Left forelimb (tissue), 1 donor: ENCODE data around the gene TIMMDC1.

Source experiments
- DNase-seq: peaks from one replicate; pipeline ENCODE4 v3.0.0-alpha.2; 2018; ENCODE audit warnings: low spot score

The TIMMDC1 gene, protein sequence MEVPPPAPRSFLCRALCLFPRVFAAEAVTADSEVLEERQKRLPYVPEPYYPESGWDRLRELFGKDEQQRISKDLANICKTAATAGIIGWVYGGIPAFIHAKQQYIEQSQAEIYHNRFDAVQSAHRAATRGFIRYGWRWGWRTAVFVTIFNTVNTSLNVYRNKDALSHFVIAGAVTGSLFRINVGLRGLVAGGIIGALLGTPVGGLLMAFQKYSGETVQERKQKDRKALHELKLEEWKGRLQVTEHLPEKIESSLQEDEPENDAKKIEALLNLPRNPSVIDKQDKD

DNA sequence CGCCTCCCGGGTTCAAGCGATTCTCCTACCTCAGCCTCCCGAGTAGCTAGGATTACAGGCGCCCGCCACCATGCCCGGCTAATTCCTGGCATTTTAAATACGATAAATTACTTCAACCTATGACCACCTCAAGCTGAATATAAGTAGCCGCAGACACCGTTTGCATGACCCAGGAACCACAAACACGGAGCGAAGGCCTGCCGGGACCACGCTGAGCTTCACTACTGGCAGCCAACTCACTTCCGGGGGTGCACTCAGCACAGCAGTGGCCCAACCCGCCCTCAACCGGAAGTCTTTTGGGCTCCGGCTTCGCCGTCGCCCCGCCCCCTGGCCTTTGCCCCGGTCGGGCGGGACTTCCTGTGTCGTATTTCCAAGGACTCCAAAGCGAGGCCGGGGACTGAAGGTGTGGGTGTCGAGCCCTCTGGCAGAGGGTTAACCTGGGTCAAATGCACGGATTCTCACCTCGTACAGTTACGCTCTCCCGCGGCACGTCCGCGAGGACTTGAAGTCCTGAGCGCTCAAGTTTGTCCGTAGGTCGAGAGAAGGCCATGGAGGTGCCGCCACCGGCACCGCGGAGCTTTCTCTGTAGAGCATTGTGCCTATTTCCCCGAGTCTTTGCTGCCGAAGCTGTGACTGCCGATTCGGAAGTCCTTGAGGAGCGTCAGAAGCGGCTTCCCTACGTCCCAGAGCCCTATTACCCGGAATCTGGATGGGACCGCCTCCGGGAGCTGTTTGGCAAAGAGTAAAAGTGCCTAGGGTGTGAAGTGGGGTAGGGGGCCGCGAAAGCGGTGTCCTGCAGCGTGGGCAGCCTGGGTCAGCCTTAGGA is at the start of gene TIMMDC1:
TIMMDC1 (plus strand) TSS at position 362 of the 826 bp plus-strand sequence; CDS start at position 549, 187 bp downstream.
- DNase-seq: peak; percentile 98

DNA sequence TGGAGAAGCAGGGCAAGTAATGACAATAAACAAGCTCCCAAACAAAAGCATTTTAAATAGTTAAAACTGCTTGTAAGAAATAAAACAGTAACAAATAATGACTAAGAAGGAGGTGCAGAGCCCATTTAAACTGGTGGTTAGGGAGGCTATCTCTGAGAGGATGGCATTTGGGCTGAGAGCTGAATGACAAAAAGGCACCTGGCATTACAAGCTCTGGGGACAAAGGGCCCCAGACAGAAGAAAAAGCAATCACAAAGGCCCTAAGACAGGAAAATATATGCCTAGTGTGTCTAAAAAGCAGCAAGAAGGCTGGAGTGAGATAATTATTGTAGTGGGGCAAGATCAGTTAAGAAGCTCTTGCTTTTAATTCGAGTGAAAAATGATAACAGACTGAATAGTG is 44.5 kb upstream of the TIMMDC1 start:
- DNase-seq: no peak

DNA sequence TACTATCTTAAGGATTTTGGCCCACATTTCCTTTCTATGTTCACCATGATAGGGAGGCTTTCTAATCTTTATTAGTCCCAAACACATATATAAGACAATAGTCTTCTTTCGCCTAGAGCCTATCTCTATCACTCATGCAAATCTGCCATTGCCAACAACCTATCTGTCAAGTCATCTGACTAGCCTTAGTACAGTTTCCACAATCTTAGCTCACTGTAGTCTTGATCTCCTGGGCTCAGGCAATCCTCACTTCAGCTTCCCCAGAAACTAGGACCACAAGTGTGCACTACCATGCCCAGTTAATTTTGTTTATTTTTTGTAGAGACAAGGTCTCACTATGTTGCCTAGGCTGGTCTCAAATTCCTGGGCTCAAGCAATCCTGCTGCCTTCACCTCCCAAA is 41.9 kb upstream of the TIMMDC1 start:
- no peak for DNase-seq

DNA sequence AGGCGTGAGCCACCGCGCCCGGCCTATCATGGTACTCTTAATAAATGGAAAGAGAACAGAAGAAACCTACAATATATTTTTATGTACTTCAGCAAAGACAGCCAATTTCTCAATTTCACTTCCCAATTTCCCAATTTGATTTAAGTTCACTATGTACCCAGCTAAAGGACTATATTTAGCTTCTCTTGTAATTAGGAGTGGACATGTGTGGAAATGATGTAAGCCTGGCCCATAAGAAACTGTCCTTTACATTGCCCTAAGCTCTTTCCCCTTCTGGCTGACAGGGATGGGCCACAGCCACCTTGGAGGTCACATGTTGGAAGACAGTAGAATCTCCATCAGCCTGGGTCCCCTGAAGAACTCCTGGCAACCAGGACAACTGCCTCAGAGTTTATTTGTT is 41.1 kb upstream of the TIMMDC1 start:
- no peak for DNase-seq

DNA sequence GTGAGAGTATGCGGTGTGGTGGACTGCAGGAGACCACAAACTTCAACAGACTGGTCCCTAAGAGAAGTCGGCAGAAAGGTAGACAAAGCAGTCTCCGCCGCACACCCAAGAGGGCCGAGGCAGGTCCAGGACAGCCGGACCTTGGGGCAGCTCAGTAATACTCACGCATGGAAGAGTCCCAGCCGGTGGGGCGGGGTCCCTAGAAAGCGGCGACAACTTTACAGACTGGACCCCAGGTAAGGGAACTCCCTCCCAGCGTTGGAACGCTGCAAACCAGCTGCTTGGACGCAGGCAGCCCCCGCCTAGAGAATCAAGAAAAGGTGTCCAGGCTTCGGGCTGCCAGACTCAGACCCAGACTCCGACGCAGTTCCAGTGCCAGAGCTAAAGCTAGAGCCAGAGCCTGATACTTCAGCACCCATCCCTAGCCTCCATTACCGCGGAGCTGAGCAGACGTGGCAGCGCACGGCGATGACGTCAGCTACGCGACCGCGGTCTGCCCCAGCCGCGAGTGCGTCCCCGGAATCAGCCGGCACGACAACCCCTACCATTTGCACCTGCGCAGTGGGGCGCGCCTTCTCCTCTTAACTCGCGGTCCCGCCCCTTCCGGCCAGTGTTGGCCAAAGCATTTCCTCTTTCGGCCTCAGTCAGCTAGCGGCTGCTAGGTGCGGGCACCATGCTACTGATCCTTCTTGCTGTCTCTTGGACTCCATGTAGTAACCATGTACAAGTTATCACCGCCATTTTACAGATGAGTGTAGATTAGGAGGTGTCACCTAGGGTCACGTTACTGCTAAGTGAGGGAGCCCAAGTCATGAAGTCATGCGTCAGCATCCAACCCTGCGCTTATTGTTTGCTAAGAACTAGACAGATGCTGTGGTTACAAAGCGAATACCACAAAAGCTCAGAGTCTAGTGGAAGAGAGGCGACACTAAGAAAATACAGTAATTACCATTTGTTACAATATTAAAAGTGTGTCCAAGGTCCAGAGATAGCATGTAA is 34.9 kb upstream of the TIMMDC1 start, which contains the start of gene TMEM39A:
TMEM39A (minus strand) TSS at position 445 of the 999 bp plus-strand sequence. CDS start 1,541 bp downstream, outside the sequence.
- peak; percentile 99 for DNase-seq

DNA sequence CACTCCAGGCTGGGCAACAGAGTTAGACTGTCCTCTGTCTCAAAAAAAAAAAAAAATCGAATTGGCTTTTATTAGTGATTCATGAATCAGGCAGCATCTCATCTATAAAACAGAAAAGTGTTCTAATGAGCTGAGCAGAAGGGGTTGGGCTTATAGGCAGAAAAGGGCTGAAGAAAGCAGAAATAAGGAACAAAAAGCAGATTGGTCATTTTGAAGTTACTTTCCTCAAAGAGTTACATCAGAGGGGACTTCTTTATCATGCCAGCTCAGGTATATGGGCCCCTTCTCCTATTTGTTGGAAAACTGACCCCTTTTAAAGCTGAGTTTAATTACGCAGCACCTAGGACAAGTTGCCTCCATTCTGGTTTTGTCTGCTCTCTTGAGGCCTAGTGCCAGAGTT is 30.3 kb upstream of the TIMMDC1 start:
- DNase-seq: no peak

DNA sequence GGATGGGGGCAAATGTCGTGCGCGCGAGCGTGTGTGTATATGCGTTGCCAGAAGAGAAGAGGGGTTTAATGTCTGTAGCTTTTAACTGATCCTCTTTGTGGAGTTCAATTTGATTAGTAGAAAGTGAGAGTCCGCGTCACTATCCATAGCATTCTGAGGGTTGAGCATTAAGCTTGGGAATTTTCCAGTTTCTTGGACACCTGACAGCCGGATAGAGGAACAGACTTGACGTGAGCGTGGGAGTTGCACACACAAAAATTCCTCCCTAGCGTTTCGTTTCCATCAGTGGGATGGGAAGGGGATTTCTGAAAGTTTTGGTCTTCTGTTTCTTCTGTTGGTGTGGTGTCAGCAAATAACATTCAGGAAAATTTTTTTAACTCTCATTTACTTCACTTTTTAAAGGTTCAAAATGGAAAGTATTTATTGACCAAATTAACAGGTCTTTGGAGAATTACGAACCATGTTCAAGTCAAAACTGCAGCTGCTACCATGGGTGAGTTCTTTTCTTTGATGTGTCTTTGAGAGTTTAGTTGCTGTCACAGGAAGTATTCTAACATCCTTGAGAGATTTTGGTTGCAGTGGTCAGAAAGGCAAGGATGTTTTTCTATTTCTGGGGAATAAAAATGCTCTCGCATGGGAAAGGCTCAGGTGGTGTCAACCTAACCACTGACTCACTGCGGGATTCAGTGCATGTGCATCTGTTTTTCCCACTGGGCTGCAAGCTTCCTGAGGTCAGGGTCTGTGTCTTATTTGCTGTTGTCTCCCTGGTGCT is 28.7 kb upstream of the TIMMDC1 start:
- DNase-seq: no peak

DNA sequence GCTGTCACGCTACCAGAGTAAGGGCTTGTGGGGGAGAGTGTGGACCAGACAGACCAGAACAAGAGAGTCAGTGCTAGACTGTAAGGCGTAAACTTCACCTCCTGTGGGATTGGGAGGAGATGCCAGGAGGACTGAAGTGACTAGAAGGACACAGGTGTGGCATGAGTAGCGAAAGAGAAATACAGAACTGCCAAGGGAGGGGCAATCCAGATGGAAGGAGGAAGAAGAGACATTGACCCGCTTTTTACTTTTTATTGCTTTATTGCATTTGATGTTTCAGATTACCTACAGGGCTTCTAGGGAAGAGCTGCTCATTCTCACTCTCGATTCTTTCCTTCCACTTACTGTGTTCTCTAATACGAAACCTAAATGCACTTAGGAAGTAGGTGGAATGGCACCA is 27.5 kb upstream of the TIMMDC1 start:
- DNase-seq: no peak

DNA sequence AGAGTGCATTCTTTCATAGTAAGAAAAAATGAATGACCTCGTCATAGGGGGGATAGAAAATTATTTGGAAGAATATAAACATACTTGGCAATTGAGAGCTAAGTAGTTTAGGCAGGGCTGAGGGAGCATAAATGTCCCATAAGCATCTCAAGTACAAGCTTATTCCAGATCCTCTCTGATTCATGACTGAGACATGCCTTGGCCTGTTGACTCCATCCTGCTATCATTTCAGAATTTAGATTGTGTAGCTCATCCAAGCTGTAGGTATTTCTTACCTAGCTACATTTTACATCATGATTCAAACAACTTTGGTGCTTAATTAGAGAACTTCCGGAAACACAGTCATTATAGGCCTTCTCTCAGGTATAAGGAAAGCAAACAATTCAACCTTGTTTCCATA is 17.3 kb upstream of the TIMMDC1 start:
- DNase-seq: no peak

DNA sequence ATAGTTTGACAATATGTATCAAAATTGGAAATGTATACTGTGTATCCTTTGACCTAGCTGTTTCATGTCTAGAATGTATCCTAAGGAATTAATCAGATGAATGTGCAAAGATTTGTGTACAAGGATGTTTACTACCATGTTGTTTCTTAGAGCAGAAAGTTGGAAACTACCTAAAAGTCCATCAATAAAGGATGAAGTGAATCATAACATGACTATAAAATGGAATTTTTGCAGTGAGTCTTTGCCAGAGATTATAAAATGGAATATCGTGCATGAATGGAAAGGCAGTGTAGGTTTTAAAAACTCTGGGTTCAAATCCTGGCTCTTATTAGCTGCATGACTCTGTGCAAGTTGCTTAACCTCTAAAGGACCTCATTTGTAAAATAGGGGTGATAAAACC is 15.2 kb upstream of the TIMMDC1 start:
- no peak for DNase-seq

DNA sequence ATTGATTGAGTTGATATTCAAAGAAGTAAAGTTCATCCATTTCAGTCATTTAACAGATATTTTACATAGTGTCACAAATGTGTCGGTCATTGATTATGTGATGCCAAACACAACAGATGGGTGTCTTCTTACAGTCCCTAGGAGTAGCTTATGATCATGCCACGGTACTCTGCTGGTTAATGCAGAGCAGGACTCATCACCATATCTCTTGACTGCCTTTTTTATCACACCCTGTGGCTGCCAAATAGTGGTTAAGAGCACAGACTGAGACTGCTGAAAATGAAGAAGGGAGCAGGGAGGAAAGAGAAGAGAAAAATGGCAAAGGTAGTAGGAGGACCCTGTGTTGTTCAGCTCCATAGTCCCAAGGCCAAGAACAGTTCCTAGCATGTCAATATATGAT is 12.8 kb upstream of the TIMMDC1 start:
- no peak for DNase-seq

DNA sequence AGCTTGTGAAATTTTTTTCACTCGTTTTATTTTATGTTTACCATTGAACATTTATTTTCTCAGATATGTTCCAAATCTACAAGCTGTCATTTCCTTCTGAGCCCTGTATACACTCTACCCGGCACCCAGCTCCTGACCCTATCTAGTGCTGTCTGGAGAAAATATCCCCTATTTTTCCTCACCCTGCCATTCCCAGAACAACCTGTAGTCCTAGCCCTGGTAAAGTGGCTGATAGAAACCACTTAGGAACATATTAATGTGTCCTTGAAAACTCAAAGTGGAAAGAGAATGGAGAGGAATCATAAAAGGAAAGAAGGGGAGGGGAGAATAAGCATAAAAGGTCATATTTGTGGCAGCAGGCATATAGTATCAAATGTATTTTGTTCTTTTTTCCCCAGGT is 8.2 kb upstream of the TIMMDC1 start:
- DNase-seq: no peak

DNA sequence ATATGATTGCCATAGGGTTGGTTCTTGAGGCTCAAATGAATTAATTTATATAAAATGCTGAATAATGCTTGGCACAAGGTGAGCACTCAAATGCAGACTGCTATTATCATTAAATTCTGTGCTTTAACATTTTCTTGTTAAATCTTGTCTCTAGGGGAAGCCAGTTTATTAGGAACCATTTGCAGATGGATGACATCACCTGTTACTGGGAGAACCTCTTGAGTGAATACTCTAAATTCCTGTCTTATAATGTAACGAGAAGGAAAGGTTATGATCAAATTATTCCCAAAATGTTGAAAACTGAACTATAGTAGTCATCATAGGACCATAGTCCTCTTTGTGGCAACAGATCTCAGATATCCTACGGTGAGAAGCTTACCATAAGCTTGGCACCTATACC is 6.2 kb upstream of the TIMMDC1 start:
- no peak for DNase-seq

DNA sequence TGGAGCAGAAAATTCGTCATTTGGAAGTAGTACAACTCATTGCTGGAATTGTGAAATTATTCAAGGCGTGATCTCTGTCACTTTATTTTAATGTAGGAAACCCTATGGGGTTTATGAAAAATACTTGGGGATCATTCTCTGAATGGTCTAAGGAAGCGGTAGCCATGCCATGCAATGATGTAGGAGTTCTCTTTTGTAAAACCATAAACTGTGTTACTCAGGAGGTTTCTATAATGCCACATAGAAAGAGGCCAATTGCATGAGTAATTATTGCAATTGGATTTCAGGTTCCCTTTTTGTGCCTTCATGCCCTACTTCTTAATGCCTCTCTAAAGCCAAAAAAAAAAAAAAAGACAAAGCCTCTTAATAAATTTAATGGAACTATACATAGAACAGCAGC is 5.5 kb upstream of the TIMMDC1 start:
- no peak for DNase-seq

DNA sequence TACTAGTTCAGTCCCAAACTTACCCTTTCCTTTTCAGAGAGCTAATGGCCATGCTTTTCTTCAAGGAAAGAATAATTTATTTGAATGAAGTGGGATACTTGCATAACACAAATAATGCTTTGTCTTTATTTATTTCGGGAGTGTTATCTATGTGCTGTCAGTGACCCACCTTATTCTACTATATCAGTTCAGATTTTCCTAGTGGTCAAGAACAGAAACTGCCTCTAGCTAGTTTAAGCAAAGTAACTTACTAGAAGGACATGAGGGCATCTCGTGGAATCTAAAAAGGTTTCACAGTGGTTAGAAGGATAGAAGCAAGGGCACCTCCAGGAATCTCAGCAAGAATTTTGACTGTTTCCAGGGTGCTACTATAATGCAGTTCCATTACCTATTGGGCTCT is 3.8 kb upstream of the TIMMDC1 start:
- DNase-seq: no peak

DNA sequence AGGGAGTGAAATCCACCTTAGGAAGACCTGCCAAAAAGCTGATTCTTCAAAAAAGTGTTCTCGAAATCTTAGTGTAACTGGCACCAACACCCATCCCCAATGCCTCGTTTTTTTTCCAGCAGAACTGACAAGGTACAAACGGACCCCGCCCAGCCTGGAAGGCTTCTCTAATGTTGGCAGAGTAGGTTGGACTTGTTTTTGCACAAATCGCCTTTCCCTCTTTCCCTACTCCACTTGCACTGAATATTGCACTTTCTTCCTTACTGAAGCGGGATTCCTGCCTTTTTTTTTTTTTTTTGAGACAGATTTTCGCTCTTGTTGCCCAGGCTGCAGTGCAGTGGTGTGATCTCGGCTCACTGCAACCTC is 544 bp upstream of the TIMMDC1 start:
- no peak for DNase-seq

DNA sequence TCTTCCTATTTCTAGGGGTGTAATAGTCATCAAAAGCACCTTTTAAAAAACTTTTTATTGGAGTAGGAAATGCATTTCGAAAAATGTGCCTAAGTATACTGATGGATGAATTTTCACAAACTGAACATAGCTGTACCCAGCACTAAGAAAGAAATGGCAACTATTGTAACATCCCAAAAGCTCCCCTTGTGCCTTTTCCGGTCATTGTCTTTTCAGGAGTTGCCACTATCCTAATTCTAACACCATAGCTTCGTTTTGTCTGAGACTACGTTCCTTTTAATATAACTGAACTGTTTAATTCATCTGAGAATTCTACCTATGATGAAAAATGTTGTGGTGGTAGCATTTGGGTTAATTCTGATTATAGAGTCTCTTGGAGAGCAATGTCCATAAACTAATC is 1.9 kb downstream of the TIMMDC1 start:
- DNase-seq: no peak

DNA sequence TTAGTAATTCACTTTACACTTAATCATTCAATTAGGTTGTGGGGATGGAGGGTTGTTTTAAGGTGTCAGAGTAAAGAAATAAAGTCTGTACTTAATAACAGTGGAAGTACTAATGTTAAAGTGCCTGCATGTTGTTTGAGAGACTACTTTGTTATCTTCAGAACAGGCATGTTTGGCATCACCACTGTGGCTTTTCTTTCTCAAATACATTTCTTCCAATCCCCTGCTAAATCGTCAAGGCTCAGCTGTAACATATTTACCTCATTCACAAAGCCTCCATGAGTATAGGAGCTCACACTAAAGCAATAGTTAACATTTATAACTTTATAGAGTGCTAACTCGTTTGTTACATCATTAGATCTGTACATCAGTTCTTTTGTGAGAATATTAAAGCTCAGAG is 2.6 kb downstream of the TIMMDC1 start:
- no peak for DNase-seq

DNA sequence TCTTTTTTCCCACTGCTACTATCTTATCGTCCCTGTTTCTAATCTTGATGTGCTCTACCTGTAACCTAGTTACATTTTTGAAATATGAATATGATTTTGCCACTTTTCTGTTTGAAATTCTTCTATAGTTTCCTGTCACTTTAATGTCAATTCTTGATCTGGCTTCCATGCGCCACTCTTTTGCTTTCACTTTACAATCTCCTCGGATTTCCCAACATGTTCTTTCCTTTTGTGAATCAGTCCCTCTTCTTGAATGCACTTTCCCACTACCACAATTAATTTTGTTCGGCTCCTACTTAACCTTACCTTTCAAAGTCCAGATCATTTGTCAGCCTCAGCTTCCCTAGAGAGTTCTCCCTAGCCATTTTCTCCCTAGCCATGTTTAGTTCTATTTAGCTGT is 8.3 kb downstream of the TIMMDC1 start:
- DNase-seq: no peak

DNA sequence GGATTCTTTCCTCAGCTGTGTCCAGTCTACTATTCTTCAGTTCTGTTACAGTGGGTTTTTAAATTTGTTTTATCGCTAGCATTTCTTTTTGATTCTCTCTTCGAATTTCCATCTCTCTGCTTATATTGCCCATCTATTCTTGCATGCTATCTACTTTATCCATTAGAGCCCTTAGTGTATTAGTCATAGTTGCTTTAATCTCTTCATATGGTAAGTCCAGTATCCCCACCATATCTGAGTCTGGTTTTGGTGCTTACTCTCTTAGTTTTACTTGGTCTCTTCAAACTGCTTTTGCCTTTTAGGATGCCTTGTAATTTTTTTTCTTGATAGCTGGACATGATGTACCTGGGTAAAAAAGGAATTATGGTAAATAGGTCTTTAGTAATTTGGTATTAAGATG is 9.1 kb downstream of the TIMMDC1 start:
- no peak for DNase-seq

DNA sequence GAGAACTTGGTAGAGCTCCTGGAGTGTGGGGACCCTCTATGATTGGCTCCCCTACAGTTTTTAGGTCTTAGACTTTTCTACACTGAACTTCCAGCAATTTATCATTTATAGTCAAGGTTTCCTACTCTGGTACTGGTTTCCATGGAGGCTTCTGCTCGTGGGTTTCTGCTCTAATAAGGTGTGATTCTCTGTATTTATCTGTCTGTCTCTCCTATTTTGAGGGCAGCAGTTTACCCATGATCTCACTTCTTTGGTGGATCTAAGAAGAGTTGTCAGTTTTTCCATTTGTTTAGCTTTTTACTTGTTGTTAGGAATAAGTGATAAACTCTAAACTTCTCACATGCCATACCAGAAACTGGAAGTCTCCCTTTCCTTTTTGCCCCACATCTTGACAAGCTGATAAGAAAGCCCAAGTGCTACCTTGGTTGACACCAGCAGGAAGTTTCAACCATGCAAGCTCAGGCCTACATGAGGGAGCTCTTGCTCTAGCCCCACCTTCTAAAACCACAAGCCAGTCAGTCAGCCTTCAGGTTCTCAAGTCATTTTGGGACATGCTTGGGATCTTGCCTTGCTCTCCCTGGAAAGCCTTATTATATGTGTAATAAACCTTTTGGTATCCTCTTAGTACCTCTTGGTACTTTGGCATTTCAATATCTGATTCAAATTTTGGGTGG is 10.0 kb downstream of the TIMMDC1 start:
- DNase-seq: no peak
